ENCODE data around the gene MRPS21.

The MRPS21 gene

DNA sequence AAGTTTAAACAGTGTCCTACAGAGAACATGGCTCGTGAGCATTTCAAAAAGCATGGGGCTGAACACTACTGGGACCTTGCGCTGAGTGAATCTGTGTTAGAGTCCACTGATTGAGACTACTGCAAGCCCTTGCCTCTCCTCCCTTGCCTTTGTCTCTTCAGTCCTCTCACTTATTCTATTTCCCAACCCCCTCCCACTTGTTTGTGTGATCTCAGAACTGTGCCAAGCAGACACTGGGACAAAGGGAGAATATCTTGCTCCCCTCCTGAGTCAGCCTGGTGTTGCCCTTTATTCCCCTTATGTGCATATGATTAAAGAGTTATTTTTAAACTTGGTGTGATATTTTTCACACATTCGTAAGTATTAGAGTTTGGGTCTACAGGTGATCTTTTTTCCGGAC lies 59.2 kb downstream of the MRPS21 start:
- CTCF ChIA-PET: no interaction called here
- POLR2A ChIA-PET: no interaction called here
- TF ChIP-seq, protein P1, sequence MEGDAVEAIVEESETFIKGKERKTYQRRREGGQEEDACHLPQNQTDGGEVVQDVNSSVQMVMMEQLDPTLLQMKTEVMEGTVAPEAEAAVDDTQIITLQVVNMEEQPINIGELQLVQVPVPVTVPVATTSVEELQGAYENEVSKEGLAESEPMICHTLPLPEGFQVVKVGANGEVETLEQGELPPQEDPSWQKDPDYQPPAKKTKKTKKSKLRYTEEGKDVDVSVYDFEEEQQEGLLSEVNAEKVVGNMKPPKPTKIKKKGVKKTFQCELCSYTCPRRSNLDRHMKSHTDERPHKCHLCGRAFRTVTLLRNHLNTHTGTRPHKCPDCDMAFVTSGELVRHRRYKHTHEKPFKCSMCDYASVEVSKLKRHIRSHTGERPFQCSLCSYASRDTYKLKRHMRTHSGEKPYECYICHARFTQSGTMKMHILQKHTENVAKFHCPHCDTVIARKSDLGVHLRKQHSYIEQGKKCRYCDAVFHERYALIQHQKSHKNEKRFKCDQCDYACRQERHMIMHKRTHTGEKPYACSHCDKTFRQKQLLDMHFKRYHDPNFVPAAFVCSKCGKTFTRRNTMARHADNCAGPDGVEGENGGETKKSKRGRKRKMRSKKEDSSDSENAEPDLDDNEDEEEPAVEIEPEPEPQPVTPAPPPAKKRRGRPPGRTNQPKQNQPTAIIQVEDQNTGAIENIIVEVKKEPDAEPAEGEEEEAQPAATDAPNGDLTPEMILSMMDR (IDR thresholded peaks at IDR 0.05; ENCODE audit: control extremely low read depth, extremely low read depth, low read depth, missing control alignments): no peak
- no peak for DNase-seq (ENCODE audit: extremely low spot score)
